K562 (cell line): ENCODE data around the gene ITGB2. TPM values are rescaled to one million over a fixed set of nuclear protein-coding genes. Genes with fewer than 3 reads are reported as not detected.
A peak's percentile ranks its signal among the peaks of the same experiment; 100 is the strongest.

Source experiments
- BACH1 ChIP-seq: fragments of 200-800 bp; sonication (Bioruptor generic); IDR thresholded peaks from 2 replicates; pipeline ENCODE4 v1.6.1; 2016; ENCODE audit warnings: missing genetic modification characterization, missing compliant biosample characterization
- CAMTA2 ChIP-seq: fragments of 250-450 bp; sonication (Bioruptor Pico); conservative IDR thresholded peaks from 2 replicates; pipeline ENCODE4 v1.5.1; 2022
- CCAR2 ChIP-seq: fragments of 200-400 bp; formaldehyde crosslinking; IDR thresholded peaks from 2 replicates; pipeline ENCODE4 v1.6.1; 2017; ENCODE audit warnings: mild to moderate bottlenecking, low read depth, low read length
- CHCHD3 ChIP-seq: fragments of 250-450 bp; sonication (Bioruptor Pico); IDR thresholded peaks from 2 replicates; pipeline ENCODE4 v2.1.2; 2022; ENCODE audit warnings: mild to moderate bottlenecking
- CREB1 ChIP-seq, 2 experiments: sonication (generic) in 1 of 2; formaldehyde crosslinking in 1 of 2; IDR thresholded peaks; 2 replicates each; pipeline versions ENCODE4 v1.6.1 to v1.8.0; 2012 to 2022; ENCODE audit warnings: inconsistent platforms in 1 of 2, mild to moderate bottlenecking in 1 of 2, missing genetic modification reagents in 1 of 2, moderate library complexity in 1 of 2
- DACH1 ChIP-seq: fragments of 450-650 bp; IDR thresholded peaks from 2 replicates; pipeline ENCODE4 v1.6.1; 2018; ENCODE audit not compliant: partially characterized antibody
- DNMT1 ChIP-seq: fragments of 450-650 bp; IDR thresholded peaks from 2 replicates; pipeline ENCODE4 v1.6.1; 2016; ENCODE audit warnings: antibody characterized with exemption, mild to moderate bottlenecking
- EP400 ChIP-seq: fragments of 450-650 bp; IDR thresholded peaks from 2 replicates; pipeline ENCODE4 v1.6.1; 2017; ENCODE audit warnings: antibody characterized with exemption, mild to moderate bottlenecking, moderate library complexity
- ETV1 ChIP-seq: fragments of 450-650 bp; conservative IDR thresholded peaks from 2 replicates; pipeline ENCODE4 v1.6.1; 2016; ENCODE audit warnings: missing genetic modification characterization, control low read depth, low read depth, missing compliant biosample characterization
- FIP1L1 ChIP-seq: fragments of 200-400 bp; formaldehyde crosslinking; IDR thresholded peaks from 2 replicates; pipeline ENCODE4 v1.6.1; 2018; ENCODE audit warnings: mild to moderate bottlenecking, low read depth, low read length; ENCODE audit not compliant: poor library complexity, severe bottlenecking
- FUS ChIP-seq: fragments of 200-400 bp; formaldehyde crosslinking; optimal IDR thresholded peaks from 2 replicates; pipeline ENCODE3; 2017; ENCODE audit warnings: low read depth, low read length
- MCM3 ChIP-seq: fragments of 450-650 bp; IDR thresholded peaks from 2 replicates; pipeline ENCODE4 v1.6.1; 2016
- MYNN ChIP-seq, 2 experiments: sonication (generic); formaldehyde crosslinking in 1 of 2; IDR thresholded peaks; 2 replicates each; pipeline versions ENCODE4 v1.5.0 to v1.6.1; 2016 to 2020; ENCODE audit warnings: antibody characterized with exemption in 1 of 2, missing genetic modification reagents in 1 of 2
- NFIC ChIP-seq: fragments of 450-650 bp; IDR thresholded peaks from 2 replicates; pipeline ENCODE4 v1.6.1; 2017; ENCODE audit warnings: mild to moderate bottlenecking, inconsistent platforms
- NFRKB ChIP-seq: fragments of 450-650 bp; IDR thresholded peaks from 2 replicates; pipeline ENCODE4 v1.6.1; 2016; ENCODE audit warnings: low read depth
- POLR2G ChIP-seq: fragments of 200-400 bp; formaldehyde crosslinking; IDR thresholded peaks from 2 replicates; pipeline ENCODE4 v1.6.1; 2017; ENCODE audit warnings: low read depth, mild to moderate bottlenecking, antibody characterized with exemption, low read length, moderate library complexity
- SIN3A ChIP-seq, 2 experiments: fragments of 150-350 bp in 1 of 2; IDR thresholded peaks; 2 replicates each; pipeline ENCODE4 v1.6.1; 2011 to 2016; ENCODE audit warnings: borderline replicate concordance in 2 of 2, low read depth in 2 of 2, low read length in 2 of 2, mild to moderate bottlenecking in 2 of 2, moderate library complexity in 2 of 2; ENCODE audit not compliant: control insufficient read depth in 1 of 2
- SMAD1 ChIP-seq: fragments of 150-350 bp; IDR thresholded peaks from 2 replicates; pipeline ENCODE4 v1.6.1; 2014; ENCODE audit warnings: low read length, low read depth; ENCODE audit not compliant: partially characterized antibody
- SP2 ChIP-seq: IDR thresholded peaks from 2 replicates; pipeline ENCODE4 v1.6.1; 2011; ENCODE audit warnings: mild to moderate bottlenecking, low read depth, low read length, moderate library complexity; ENCODE audit not compliant: poor library complexity, severe bottlenecking; ENCODE audit errors: extremely low read depth
- SRF ChIP-seq, 2 experiments: fragments of 250-450, 450-650 bp in 1 of 2; sonication (Bioruptor Pico) in 1 of 2; sonication (generic) in 1 of 2; formaldehyde crosslinking; IDR thresholded peaks; 2 replicates each; pipeline versions ENCODE4 v1.5.0 to v1.5.1; 2020 to 2022; ENCODE audit warnings: mild to moderate bottlenecking in 1 of 2, missing genetic modification reagents in 1 of 2
- SRSF1 ChIP-seq: fragments of 200-400 bp; formaldehyde crosslinking; IDR thresholded peaks from 2 replicates; pipeline ENCODE4 v1.6.1; 2017; ENCODE audit warnings: mild to moderate bottlenecking, low read depth, low read length, moderate library complexity
- TAF1 ChIP-seq: IDR thresholded peaks from 2 replicates; pipeline ENCODE4 v1.6.1; 2011; ENCODE audit warnings: mild to moderate bottlenecking, low read length, moderate library complexity; ENCODE audit not compliant: insufficient read depth, control insufficient read depth, severe bottlenecking; ENCODE audit errors: extremely low read depth
- TAF9B ChIP-seq: fragments of 450-650 bp; IDR thresholded peaks from 2 replicates; pipeline ENCODE4 v1.6.1; 2018; ENCODE audit warnings: mild to moderate bottlenecking; ENCODE audit not compliant: partially characterized antibody
- TCFL5 ChIP-seq: fragments of 250-450 bp; sonication (Bioruptor Pico); conservative IDR thresholded peaks from 2 replicates; pipeline ENCODE4 v1.6.1; 2021; ENCODE audit warnings: mild to moderate bottlenecking, moderate library complexity, matching md5 sums
- TRIM28 ChIP-seq: fragments of 450-650 bp; IDR thresholded peaks from 2 replicates; pipeline ENCODE4 v1.6.1; 2017
- ZNF146 ChIP-seq: IDR thresholded peaks from one replicate; pipeline ENCODE4 v1.6.1; 2018; ENCODE audit warnings: missing compliant biosample characterization; ENCODE audit not compliant: unreplicated experiment
- ZNF184 ChIP-seq: sonication (generic); formaldehyde crosslinking; IDR thresholded peaks from 2 replicates; pipeline ENCODE4 v1.5.0; 2020; ENCODE audit warnings: missing genetic modification reagents
- ZNF354B ChIP-seq: fragments of 250-450 bp; sonication (Bioruptor Pico); IDR thresholded peaks from 2 replicates; pipeline ENCODE4 v1.4.0; 2020
- ZNF408 ChIP-seq: fragments of 250-450 bp; sonication (Bioruptor Pico); IDR thresholded peaks from 2 replicates; pipeline ENCODE4 v1.4.0; 2020; ENCODE audit warnings: low read depth, mild to moderate bottlenecking, moderate library complexity
- polyA plus RNA-seq, 8 experiments: library from polyadenylated mRNA; depleted of rRNA in 4 of 8; stranded (reverse) in 5 of 8; unstranded in 3 of 8; fragments of >200 nt; fragmentation: Nextera tagmentation in 2 of 8; fragmentation: Illumina TruSeq in 1 of 8; extraction: Ambion mirVana in 2 of 8; extraction: Trizol in 1 of 8; gene quantifications; 2 replicates each; pipeline versions ENCODE4 v1.2.1 to v1.2.3, GENCODE V29; 2011 to 2014; ENCODE audit warnings: inconsistent platforms in 1 of 8, missing spikeins in 1 of 8
- total RNA-seq, 7 experiments: library from RNA; depleted of rRNA in 6 of 7; stranded (reverse); fragments of >200 nt in 6 of 7; fragmentation: Illumina TruSeq in 2 of 7; extraction: Trizol in 2 of 7; gene quantifications; 2 replicates each; pipeline versions ENCODE4 v1.2.1 to v1.2.3, GENCODE V29; 2011 to 2021; ENCODE audit warnings: low replicate concordance in 1 of 7
- TF ChIP-seq, protein P1 (sequence below): sonication (generic); formaldehyde crosslinking; IDR thresholded peaks from 2 replicates; pipeline ENCODE4 v1.8.1; 2022; ENCODE audit warnings: missing genetic modification reagents

ITGB2 gene
- total and polyA plus RNA-seq, 9 of the 15 experiments (the other 6 are each of a cell fraction or from before 2014, with no cell fraction given): 0.07 to 1.3 (median 0.51) TPM; not detected in 2

DNA sequence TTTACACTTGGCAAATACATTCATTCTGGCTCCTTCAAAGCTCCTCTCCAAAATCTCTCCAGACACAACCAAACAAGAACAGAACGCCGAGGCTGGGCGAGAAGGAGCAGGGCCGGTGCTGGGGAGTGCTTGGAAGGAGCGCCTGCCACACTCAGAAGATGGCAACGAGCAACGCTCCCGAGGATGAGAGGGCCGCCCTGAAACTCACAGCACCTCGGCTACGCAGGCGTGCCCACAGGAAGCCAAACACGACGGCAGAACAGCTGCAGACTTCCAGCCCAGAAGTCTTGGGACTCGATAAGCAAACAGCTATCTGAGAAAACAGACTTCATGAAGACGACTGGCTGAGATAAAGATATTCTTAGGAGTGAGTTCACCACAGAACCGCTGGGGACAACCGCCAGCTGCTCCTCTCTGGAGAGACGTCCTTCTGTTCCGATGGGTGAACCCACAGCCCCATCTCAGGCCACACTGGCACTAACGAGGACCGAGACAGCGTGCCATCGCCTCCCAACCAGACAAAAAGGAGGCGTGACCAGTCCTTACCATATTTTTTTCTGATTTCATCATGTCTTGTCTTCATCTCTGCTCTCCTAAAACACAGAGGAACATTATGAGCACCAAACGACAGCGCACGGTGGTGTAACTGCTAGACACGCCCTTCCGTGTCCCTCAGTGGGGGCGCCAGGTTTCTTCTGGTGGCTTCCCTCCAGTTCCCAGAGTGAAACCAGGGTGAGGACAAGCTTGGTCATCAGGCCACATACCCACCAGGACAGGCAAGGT, 65.8 kb downstream of the ITGB2 start (continued):
- peak; percentile 93 for TF ChIP-seq ETV1
- TF ChIP-seq ZNF146 (CRISPR knock-in tag): no peak
- no peak for TF ChIP-seq CCAR2
- TF ChIP-seq ZNF184 (CRISPR knock-in tag): no peak
- TF ChIP-seq TCFL5 (CRISPR knock-in tag): no peak
- no peak for TF ChIP-seq SRF (CRISPR knock-in tag; IDR thresholded peaks at IDR 0.05)
- TF ChIP-seq NFIC: peak; percentile 98
- TF ChIP-seq, protein P1, sequence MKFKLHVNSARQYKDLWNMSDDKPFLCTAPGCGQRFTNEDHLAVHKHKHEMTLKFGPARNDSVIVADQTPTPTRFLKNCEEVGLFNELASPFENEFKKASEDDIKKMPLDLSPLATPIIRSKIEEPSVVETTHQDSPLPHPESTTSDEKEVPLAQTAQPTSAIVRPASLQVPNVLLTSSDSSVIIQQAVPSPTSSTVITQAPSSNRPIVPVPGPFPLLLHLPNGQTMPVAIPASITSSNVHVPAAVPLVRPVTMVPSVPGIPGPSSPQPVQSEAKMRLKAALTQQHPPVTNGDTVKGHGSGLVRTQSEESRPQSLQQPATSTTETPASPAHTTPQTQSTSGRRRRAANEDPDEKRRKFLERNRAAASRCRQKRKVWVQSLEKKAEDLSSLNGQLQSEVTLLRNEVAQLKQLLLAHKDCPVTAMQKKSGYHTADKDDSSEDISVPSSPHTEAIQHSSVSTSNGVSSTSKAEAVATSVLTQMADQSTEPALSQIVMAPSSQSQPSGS (CRISPR knock-in tag): no peak
- peak; percentile 88 for TF ChIP-seq SMAD1
- peak; percentile 59 for TF ChIP-seq POLR2G
- no peak for TF ChIP-seq TAF9B
- TF ChIP-seq FUS: no peak
- TF ChIP-seq BACH1: peak; percentile 84
- no peak for TF ChIP-seq CHCHD3
- TF ChIP-seq TRIM28: peak; percentile 77; the same call in 1 of the 2 replicates
- no peak for TF ChIP-seq CAMTA2 (CRISPR knock-in tag)
- peak; percentile 97 for TF ChIP-seq DACH1
- no peak for TF ChIP-seq ZNF354B (CRISPR knock-in tag)
- TF ChIP-seq FIP1L1: no peak
- peak in 1 of 2 experiments; percentile 79; a peak in 2 of 4 replicates for TF ChIP-seq SIN3A (IDR thresholded peaks at IDR 0.05; ENCODE audit: borderline replicate concordance in 2 of 2, control insufficient read depth in 1 of 2, low read depth in 2 of 2, low read length in 2 of 2)
- TF ChIP-seq NFRKB: no peak
- TF ChIP-seq CREB1 (IDR thresholded peaks at IDR 0.05): peak; percentile 71
- no peak for TF ChIP-seq CREB1 (CRISPR knock-in tag; IDR thresholded peaks at IDR 0.05)
- no peak for TF ChIP-seq ZNF408
- peak; percentile 80 for TF ChIP-seq EP400
- TF ChIP-seq MYNN (IDR thresholded peaks at IDR 0.05): peak; percentile 94
- no peak for TF ChIP-seq MYNN (CRISPR knock-in tag; IDR thresholded peaks at IDR 0.05)
- no peak for TF ChIP-seq DNMT1
- TF ChIP-seq SP2: no peak
- TF ChIP-seq MCM3: no peak
- TF ChIP-seq SRSF1: no peak
- peak; percentile 44 for TF ChIP-seq TAF1
